Hematopoietic multipotent progenitor cell (in vitro differentiated cells): ENCODE results near the gene CACNA1B. TPM values are rescaled to one million over a fixed set of nuclear protein-coding genes. Genes with fewer than 3 reads are reported as not detected.
"Not testable (repeated sequence)": the region's sequence is repeated elsewhere in the genome, so short reads cannot be mapped to it uniquely, and the experiment has no call there.

Experiments used
- DNase-seq, 3 donors: peaks; one replicate each; pipeline ENCODE4 v3.0.0-alpha.2; 2011 to 2015; ENCODE audit warnings: low read depth in 2 of 3, low spot score in 2 of 3
- total RNA-seq: library from RNA; depleted of rRNA; stranded (reverse); fragments of >200 nt; gene quantifications from one replicate; pipeline ENCODE4 v1.2.3, GENCODE V29; 2012

CACNA1B gene
- total RNA-seq, 1 donor: under 0.01 TPM

DNA sequence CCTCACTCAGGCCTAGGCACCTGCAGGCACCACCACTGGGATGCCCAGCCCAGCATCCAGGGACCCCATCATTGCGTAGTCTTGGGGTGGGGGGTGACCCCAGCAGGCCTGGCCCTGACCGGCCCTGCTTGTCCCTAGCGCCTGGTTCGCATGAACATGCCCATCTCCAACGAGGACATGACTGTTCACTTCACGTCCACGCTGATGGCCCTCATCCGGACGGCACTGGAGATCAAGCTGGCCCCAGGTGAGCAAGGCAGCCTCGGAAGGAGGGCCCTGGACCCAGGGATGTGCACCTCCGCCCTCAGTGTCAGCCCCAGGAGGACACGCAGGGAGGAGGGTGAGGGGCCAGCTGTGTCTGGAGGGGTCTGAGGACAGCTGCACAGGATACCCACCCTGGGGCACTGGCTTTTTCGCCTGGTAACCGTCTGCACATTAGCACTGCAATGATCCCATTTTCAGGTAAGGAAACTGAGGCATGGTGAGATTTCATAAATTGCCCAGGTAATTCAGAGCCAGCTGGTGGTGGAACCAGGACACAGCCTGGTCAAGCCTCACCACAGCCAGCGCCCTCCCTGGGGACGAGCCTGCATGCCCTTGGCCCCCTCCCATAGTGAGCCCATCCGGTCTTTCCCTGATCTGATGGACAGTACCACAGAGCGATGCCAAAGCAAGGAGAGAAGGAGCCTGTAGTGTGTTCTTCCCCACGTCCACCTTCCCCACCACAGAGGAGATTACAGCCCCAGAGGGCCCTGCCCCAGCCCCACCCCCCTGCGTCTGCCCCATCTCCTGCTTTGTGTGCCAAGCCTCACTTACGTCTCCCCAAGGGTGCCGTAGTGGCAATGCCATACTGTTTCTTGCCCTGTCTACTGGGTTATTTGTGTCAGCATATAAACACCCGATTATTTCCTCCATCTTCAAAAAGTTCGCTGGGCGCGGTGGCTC, 228.3 kb downstream of the CACNA1B start:
- DNase-seq: no peak

DNA sequence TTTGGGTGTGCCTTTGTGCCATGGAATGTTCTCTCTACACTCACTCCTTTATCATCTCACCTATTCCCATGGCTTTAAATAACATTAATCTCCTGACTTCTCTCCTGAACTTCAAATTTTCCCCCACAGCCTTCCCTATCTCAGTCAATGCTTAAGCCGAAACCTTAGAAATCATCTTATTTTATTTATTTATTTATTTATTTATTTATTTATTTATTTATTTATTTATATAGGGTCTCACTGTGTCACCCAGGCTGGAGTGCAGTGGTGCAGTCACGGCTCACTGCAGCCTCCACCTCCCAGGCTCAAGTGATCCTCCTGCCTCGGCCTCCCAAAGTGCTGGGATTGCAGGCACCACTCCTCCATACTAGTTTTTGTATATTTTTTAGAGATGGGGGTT, 229.5 kb downstream of the CACNA1B start:
- DNase-seq: not testable (repeated sequence)

DNA sequence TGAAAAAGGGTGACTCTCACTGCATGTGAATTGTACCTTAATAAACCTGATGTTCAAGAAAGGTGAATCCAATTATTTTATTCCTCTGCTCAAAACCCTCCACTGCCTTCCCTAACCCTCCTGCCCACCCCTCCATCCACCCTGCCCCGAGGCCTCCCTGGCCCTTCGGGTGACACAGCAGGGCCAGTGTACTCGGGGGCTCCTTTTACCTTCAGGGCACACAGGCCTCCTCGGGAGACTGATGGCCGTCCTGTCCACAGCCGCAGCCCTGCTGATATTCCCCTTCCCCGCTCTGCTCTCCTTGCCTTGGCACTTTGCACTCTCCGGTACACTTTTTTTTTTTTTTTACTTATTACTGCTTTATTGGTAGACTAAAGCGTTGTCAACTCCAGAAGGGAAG, 234.0 kb downstream of the CACNA1B start:
- no peak for DNase-seq

DNA sequence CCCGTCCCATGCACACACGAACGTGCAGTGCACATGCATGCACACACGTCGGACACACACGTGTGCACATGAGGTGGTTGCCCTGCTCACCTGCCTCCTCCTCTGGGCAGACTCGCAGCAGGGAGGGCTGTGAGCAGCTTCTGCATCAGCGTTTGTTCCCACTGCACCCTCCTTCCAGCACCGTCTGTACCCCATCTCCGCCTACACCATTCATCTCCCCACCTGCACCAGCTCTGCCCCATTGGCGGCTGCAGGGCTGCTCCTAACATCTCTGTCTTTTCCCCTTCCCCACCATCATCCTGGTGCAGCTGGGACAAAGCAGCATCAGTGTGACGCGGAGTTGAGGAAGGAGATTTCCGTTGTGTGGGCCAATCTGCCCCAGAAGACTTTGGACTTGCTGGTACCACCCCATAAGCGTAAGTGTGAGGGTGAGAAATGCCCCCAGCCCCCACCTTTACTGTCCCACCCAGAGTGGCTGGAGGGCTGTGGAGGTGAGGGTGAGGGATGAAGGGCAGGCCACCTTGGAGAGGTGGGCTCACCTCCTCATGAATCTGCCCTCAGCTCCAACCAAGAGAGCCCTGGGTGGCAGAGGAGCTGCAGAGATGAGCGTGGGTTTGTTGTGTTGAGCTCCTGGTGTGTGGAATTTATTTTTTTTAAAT, 234.6 kb downstream of the CACNA1B start:
- DNase-seq: no peak

GRCh38 chr9:138112791-138113600, 235.4 kb downstream of the CACNA1B start:
- DNase-seq: no peak

GRCh38 chr9:138113701-138114325, 236.2 kb downstream of the CACNA1B start:
- not testable (repeated sequence) for DNase-seq

DNA sequence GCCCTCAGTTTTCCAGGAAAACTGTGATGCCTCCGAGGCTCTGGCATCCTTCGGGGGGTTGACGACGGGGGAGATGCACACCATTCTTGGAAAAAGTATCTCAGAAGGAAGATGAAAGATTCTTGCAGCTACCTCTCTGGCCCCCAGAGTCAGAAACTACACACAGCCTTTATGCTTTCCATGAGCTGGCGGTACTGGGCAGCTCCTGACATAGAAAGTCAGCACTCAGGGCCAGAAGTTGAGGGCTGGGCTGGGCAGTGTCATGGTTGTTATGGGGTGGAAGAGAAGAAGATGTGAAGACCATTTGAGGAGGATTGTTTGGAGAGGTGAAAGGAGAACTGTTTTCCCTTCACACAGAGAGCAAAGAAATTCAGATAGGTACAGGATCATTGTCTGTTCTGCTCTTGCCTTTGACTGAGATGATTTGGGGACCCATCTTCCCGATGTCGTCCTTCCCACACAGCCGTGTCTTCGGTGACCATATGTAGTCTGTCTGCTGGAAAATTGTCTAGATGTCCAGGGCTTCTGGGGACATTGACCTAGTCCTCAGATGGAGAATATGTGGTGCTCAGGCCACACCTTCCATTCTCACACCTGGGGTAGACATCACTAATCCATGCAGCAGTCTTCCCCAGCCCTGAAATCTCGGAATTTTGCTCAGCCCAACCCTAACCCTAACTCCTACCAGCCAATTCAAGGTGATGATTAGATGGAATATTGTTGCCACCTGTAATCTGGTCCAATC, 237.1 kb downstream of the CACNA1B start:
- no peak for DNase-seq

DNA sequence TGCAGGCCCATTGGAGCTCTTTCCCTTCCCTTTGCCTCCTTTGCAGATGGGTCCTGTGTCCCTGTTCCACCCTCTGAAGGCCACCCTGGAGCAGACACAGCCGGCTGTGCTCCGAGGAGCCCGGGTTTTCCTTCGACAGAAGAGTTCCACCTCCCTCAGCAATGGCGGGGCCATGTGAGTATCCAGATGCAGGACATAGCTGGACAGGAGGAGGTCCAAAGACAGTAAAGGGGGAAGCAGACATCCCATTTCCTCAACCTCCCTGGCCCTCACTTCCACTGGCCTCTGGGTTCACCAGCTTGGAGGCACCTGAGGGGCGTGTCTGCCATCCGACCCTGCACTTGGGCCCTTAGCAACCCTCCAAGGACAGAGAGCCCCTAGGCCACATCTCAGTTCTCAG, 237.9 kb downstream of the CACNA1B start:
- DNase-seq: no peak

DNA sequence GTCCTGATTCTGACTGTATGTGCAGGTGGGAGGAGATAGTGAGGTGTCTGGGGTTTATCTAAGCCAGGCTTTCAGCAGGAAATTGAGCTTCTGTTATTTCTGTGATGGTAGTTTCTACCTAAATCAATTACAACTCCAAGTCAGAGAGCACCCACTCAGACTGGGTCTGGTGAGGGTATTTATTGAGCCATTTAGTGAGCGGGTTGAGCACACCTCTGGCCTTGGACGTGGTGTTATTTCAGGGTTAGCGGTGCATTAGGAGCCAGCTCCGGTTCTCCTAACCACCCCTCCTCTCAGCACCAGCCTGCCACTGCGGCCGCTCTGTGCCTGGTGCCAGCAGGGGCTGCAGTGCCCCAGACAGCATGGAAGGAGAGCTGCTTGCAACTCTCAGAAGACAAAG, 238.9 kb downstream of the CACNA1B start:
- DNase-seq: no peak

GRCh38 chr9:138117101-138117750, 239.6 kb downstream of the CACNA1B start:
- DNase-seq: no peak

- no peak for DNase-seq
These were observed 240.3 kb downstream of the CACNA1B start for GRCh38 chr9:138117836-138118235.

DNA sequence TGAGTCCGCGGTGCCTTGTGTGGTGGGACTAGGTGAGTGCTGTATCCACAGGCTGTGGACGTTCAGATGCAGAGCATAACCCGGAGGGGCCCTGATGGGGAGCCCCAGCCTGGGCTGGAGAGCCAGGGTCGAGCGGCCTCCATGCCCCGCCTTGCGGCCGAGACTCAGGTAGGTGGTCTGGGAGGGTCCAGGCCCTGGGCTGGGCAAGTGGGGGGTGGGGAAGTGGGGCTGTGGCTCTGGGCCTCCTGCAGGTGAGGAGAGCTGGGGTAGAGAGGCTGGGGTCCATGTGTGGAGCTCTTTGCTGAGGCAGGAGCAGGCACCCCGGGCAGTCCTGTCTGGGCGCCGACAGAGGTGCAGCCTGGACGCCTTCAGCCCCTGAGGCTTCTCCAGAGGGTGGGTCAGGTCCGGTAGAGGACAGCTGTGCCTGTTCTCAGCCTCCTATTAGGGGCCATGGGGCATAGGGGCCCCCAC, 241.1 kb downstream of the CACNA1B start:
- DNase-seq: no peak

GRCh38 chr9:138119202-138120027, 241.8 kb downstream of the CACNA1B start:
- DNase-seq: no peak

GRCh38 chr9:138120072-138120471, 242.5 kb downstream of the CACNA1B start:
- no peak for DNase-seq

DNA sequence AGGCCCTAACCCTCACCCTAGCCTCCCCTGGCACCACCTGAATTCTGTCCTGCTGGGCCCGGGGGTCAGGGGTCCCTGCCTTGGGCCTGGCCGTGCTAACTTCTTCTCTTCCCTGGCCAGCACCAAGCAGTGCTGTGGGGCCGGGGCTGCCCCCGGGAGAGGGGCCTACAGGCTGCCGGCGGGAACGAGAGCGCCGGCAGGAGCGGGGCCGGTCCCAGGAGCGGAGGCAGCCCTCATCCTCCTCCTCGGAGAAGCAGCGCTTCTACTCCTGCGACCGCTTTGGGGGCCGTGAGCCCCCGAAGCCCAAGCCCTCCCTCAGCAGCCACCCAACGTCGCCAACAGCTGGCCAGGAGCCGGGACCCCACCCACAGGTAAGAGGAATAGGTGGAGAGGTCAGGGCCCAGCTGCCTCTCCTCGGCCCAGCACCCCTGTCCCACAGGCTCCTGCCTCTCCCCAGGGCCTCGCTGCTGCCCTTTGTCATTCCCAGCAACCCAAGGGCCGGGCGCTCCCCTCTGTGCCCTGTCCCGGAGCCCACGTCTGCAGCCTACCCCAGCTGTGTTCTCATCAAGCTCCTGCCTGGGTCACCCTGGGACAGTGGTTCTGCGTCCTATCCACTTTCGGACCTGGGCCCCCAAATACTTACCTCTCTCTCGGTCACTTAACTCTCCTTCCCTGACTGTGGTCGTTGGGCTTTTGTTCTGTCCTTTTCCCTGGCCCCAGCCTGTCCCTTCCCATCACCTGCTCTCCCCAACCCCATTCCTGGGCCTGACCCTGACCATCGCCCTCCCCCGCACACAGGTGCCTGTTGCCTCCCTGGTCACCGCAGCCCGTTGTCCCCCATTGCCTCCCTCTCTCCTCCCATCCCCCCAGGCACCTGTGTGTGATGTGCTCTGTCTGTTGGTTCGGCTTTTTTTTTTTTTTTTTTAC, 243.2 kb downstream of the CACNA1B start:
- DNase-seq: no peak

DNA sequence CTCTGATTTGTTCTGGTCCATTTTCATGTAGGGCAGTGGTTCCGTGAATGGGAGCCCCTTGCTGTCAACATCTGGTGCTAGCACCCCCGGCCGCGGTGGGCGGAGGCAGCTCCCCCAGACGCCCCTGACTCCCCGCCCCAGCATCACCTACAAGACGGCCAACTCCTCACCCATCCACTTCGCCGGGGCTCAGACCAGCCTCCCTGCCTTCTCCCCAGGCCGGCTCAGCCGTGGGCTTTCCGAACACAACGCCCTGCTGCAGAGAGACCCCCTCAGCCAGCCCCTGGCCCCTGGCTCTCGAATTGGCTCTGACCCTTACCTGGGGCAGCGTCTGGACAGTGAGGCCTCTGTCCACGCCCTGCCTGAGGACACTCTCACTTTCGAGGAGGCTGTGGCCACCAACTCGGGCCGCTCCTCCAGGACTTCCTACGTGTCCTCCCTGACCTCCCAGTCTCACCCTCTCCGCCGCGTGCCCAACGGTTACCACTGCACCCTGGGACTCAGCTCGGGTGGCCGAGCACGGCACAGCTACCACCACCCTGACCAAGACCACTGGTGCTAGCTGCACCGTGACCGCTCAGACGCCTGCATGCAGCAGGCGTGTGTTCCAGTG, 244.0 kb downstream of the CACNA1B start:
- DNase-seq: no peak

DNA sequence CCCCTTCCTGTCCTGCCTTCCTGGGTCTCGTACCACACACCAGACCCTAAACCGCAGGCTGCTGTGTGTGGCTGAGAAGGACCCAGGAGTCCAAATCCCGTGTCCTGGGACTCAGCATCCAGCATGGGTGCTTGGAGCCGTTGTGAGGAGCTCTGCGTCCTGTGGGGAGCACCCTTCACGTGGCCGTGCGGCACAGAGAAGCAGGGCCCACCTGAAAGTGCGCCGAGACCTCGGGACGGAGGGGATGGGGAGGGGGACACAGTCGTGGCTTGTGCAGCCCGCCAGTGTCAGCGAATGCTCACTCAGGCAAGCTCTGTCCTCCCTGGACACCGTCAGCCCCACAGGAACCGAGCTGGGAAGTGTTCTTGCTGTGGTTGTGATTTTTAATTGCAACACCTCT, 244.6 kb downstream of the CACNA1B start:
- no peak for DNase-seq
